BLaER1 treated with 17β-estradiol and CSF1 and Interleukin-3, amounts not matched to agents 10 nM and 100 nM (cell line): Measurements from ENCODE around the gene PTPRD.

ENCODE experiments used
- H3K27ac ChIP-seq, 11 experiments: shearing (Covaris generic); formaldehyde crosslinking; 2 replicates each; pipeline ENCODE4 v1.8.1; 2022
- H3K27me3 ChIP-seq, 11 experiments: shearing (Covaris generic); formaldehyde crosslinking; 2 replicates each; pipeline ENCODE4 v1.8.1; 2022
- H3K36me3 ChIP-seq, 11 experiments: shearing (Covaris generic); formaldehyde crosslinking; 2 replicates each; pipeline ENCODE4 v1.8.1; 2022
- H3K4me1 ChIP-seq, 10 experiments: shearing (Covaris generic); formaldehyde crosslinking; 2 replicates each; pipeline ENCODE4 v1.8.1; 2022
- H3K4me2 ChIP-seq, 11 experiments: shearing (Covaris generic); formaldehyde crosslinking; 2 replicates each; pipeline ENCODE4 v1.8.1; 2022
- H3K4me3 ChIP-seq, 10 experiments: shearing (Covaris generic); formaldehyde crosslinking; 2 replicates each; pipeline ENCODE4 v1.8.1; 2022
- H3K9ac ChIP-seq, 11 experiments: shearing (Covaris generic); formaldehyde crosslinking; 2 replicates each; pipeline ENCODE4 v1.8.1; 2022
- H3K9me3 ChIP-seq, 11 experiments: shearing (Covaris generic); formaldehyde crosslinking; replicated peaks in 1 of 11; 2 replicates each; pipeline ENCODE4 v1.8.1; 2022
- H4K20me1 ChIP-seq, 11 experiments: shearing (Covaris generic); formaldehyde crosslinking; 2 replicates each; pipeline ENCODE4 v1.8.1; 2022
- Cebpa-rat ChIP-seq, 11 experiments: shearing (Covaris generic); IDR thresholded peaks; 2 replicates each; pipeline ENCODE4 v1.8.1; 2022

Gene PTPRD

GRCh38 chr9:9299134-9299533, 1313.7 kb downstream of the PTPRD start:
- Histone ChIP-seq H3K4me3 (no peak overlapping the region), H3K9ac (no peak overlapping the region), H3K4me1 (no peaks in the 10 kb centered on the region), H3K27me3 (no peaks in the 10 kb centered on the region), H3K27ac (no peak overlapping the region), H3K36me3 (no peaks in the 10 kb centered on the region), H3K4me2 (no peak overlapping the region), H4K20me1 (no peaks in the 10 kb centered on the region), H3K9me3 (no peaks in the 10 kb centered on the region)
- no peak for TF ChIP-seq Cebpa-rat (IDR thresholded peaks at IDR 0.05)

GRCh38 chr9:9286001-9286400, 1326.8 kb downstream of the PTPRD start:
- no peak for TF ChIP-seq Cebpa-rat (IDR thresholded peaks at IDR 0.05)
- Histone ChIP-seq H3K27me3 (no peaks in the 10 kb centered on the region), H4K20me1 (no peaks in the 10 kb centered on the region), H3K9ac (no peak overlapping the region), H3K27ac (no peak overlapping the region), H3K4me1 (no peaks in the 10 kb centered on the region), H3K36me3 (no peaks in the 10 kb centered on the region), H3K4me3 (no peak overlapping the region), H3K4me2 (no peak overlapping the region), H3K9me3 (no peaks in the 10 kb centered on the region)

GRCh38 chr9:9284201-9284600, 1328.6 kb downstream of the PTPRD start:
- no peak overlapping the region for H3K9ac ChIP-seq
- no peak overlapping the region for H3K4me2 ChIP-seq
- no peak overlapping the region for H3K4me3 ChIP-seq
- no peaks in the 10 kb centered on the region for H4K20me1 ChIP-seq
- no peaks in the 10 kb centered on the region for H3K27me3 ChIP-seq
- no peak overlapping the region for H3K27ac ChIP-seq
- H3K36me3 ChIP-seq, result no peaks in the 10 kb centered on the region
- no peak for TF ChIP-seq Cebpa-rat (IDR thresholded peaks at IDR 0.05)
- no peaks in the 10 kb centered on the region for H3K9me3 ChIP-seq
- no peaks in the 10 kb centered on the region for H3K4me1 ChIP-seq

GRCh38 chr9:9283159-9283986, 1329.4 kb downstream of the PTPRD start:
- Histone ChIP-seq H3K4me2 (no peak overlapping the region), H3K9ac (no peak overlapping the region), H3K36me3 (no peaks in the 10 kb centered on the region), H3K4me3 (no peak overlapping the region), H3K9me3 (no peaks in the 10 kb centered on the region), H3K27me3 (no peaks in the 10 kb centered on the region), H3K27ac (no peak overlapping the region), H4K20me1 (no peaks in the 10 kb centered on the region), H3K4me1 (no peaks in the 10 kb centered on the region)
- no peak for TF ChIP-seq Cebpa-rat (IDR thresholded peaks at IDR 0.05)

GRCh38 chr9:9275601-9276000, 1337.2 kb downstream of the PTPRD start:
- Histone ChIP-seq H3K9ac (no peak overlapping the region), H3K27ac (no peak overlapping the region), H3K4me3 (no peak overlapping the region), H3K36me3 (no peaks in the 10 kb centered on the region), H3K9me3 (no peaks in the 10 kb centered on the region), H3K4me2 (no peak overlapping the region), H4K20me1 (no peaks in the 10 kb centered on the region), H3K4me1 (no peaks in the 10 kb centered on the region), H3K27me3 (no peaks in the 10 kb centered on the region)
- TF ChIP-seq Cebpa-rat (IDR thresholded peaks at IDR 0.05), result no peak

GRCh38 chr9:9257999-9258498, 1354.8 kb downstream of the PTPRD start:
- no peak for TF ChIP-seq Cebpa-rat (IDR thresholded peaks at IDR 0.05)
- no peak overlapping the region for H3K4me2 ChIP-seq

GRCh38 chr9:9246726-9247125, 1366.1 kb downstream of the PTPRD start:
- no peak overlapping the region for H3K4me3 ChIP-seq
- H3K27ac ChIP-seq, result no peak overlapping the region
- H3K27me3 ChIP-seq, result no peaks in the 10 kb centered on the region
- no peak for TF ChIP-seq Cebpa-rat (IDR thresholded peaks at IDR 0.05)
- no peak overlapping the region for H3K4me2 ChIP-seq
- H3K4me1 ChIP-seq, result peaks cover 0 to 13% (median 2%) of the 10 kb centered on the region in 10 experiments; a peak in 11 of 20 replicates
- H3K9me3 ChIP-seq, result peaks cover 0 to 11% (median 5%) of the 10 kb centered on the region in 11 experiments; a peak in 12 of 22 replicates
- H3K9ac ChIP-seq, result no peak overlapping the region
- no peaks in the 10 kb centered on the region for H3K36me3 ChIP-seq
- no peaks in the 10 kb centered on the region for H4K20me1 ChIP-seq

More at GRCh38 chr9:9257999-9258498, 1354.8 kb downstream of the PTPRD start:
- Histone ChIP-seq H3K4me3 (no peak overlapping the region), H3K27ac (no peak overlapping the region), H3K4me1 (peaks cover 0 to 6% (median 0%) of the 10 kb centered on the region in 10 experiments; a peak in 2 of 20 replicates), H3K27me3 (no peaks in the 10 kb centered on the region), H3K36me3 (no peaks in the 10 kb centered on the region), H4K20me1 (no peaks in the 10 kb centered on the region), H3K9ac (no peak overlapping the region), H3K9me3 (no peaks in the 10 kb centered on the region)

GRCh38 chr9:9231946-9232345, 1380.9 kb downstream of the PTPRD start:
- H3K4me2 ChIP-seq, result no peak overlapping the region

GRCh38 chr9:9229269-9229668, 1383.5 kb downstream of the PTPRD start:
- no peak for TF ChIP-seq Cebpa-rat (IDR thresholded peaks at IDR 0.05)
- no peaks in the 10 kb centered on the region for H3K4me1 ChIP-seq
- no peak overlapping the region for H3K27ac ChIP-seq
- no peak overlapping the region for H3K4me2 ChIP-seq
- H3K9me3 ChIP-seq, result peaks cover 10 to 17% (median 15%) of the 10 kb centered on the region in 11 experiments
- H3K36me3 ChIP-seq, result no peaks in the 10 kb centered on the region
- no peak overlapping the region for H3K4me3 ChIP-seq
- no peaks in the 10 kb centered on the region for H4K20me1 ChIP-seq
- no peaks in the 10 kb centered on the region for H3K27me3 ChIP-seq
- H3K9ac ChIP-seq, result no peak overlapping the region

More at GRCh38 chr9:9231946-9232345, 1380.9 kb downstream of the PTPRD start:
- no peaks in the 10 kb centered on the region for H3K36me3 ChIP-seq
- H3K4me1 ChIP-seq, result no peaks in the 10 kb centered on the region
- H4K20me1 ChIP-seq, result no peaks in the 10 kb centered on the region
- no peak overlapping the region for H3K4me3 ChIP-seq
- peaks cover 18 to 29% (median 24%) of the 10 kb centered on the region in 11 experiments for H3K9me3 ChIP-seq
- H3K27me3 ChIP-seq, result no peaks in the 10 kb centered on the region
- TF ChIP-seq Cebpa-rat (IDR thresholded peaks at IDR 0.05), result no peak
- no peak overlapping the region for H3K9ac ChIP-seq
- no peak overlapping the region for H3K27ac ChIP-seq

GRCh38 chr9:9223175-9223574, 1389.6 kb downstream of the PTPRD start:
- no peak overlapping the region for H3K4me2 ChIP-seq
- no peaks in the 10 kb centered on the region for H3K4me1 ChIP-seq
- no peaks in the 10 kb centered on the region for H3K27me3 ChIP-seq
- TF ChIP-seq Cebpa-rat (IDR thresholded peaks at IDR 0.05), result no peak
- H4K20me1 ChIP-seq, result no peaks in the 10 kb centered on the region
- H3K36me3 ChIP-seq, result no peaks in the 10 kb centered on the region
- no peak overlapping the region for H3K27ac ChIP-seq
- no peaks in the 10 kb centered on the region for H3K9me3 ChIP-seq
- H3K9ac ChIP-seq, result no peak overlapping the region
- H3K4me3 ChIP-seq, result no peak overlapping the region
